Breast epithelium (tissue), 3 donors: ENCODE data around the gene CD80.

Source experiments
- POLR2A ChIP-seq: fragments of 450-650 bp; IDR thresholded peaks from one replicate; pipeline ENCODE4 v1.6.1; 2016; ENCODE audit warnings: antibody characterized with exemption, mild to moderate bottlenecking, moderate library complexity
- POLR2AphosphoS5 ChIP-seq, 3 donors: sonication (generic); formaldehyde crosslinking; IDR thresholded peaks; one replicate each; pipeline ENCODE4 v1.6.1; 2017; ENCODE audit warnings: antibody characterized with exemption in 3 of 3
- TF ChIP-seq, protein P1 (sequence below), 3 donors: fragments of 450-650 bp; IDR thresholded peaks; one replicate each; pipeline ENCODE4 v1.5.1; 2016 to 2017; ENCODE audit warnings: antibody characterized with exemption in 3 of 3, mild to moderate bottlenecking in 3 of 3, moderate library complexity in 3 of 3

DNA sequence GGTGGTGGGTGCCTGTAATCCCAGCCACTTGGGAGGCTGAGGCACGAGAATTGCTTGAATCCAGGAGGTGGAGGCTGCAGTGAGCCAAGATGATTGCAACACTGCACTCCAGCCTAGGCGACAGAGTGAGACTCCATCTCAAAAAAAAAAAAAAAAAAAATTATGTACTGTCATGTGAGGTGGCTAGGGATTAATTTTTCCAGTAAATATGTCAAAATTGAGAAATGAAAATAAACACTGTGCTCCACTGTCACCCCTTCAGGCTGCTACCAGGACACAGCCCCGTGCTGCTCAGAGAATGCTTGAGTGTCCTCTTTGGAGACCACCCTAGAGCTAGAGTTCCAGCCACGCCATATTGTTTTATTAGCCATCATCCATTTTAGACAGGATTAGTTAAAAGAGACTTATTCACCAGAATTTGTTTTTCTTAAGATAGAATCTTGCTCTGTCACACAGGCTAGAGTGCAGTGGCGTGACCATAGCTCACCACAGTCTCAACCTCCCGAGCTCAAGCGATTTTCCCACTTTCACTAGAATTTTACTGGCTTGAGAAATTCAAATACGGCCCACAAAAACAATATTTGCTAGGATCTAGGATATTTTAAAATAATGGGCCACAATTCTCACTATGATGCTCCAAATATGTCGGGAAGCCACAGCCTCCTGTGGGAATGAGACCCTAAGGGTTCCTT is 642 bp downstream of the CD80 start:
- TF ChIP-seq, protein P1, sequence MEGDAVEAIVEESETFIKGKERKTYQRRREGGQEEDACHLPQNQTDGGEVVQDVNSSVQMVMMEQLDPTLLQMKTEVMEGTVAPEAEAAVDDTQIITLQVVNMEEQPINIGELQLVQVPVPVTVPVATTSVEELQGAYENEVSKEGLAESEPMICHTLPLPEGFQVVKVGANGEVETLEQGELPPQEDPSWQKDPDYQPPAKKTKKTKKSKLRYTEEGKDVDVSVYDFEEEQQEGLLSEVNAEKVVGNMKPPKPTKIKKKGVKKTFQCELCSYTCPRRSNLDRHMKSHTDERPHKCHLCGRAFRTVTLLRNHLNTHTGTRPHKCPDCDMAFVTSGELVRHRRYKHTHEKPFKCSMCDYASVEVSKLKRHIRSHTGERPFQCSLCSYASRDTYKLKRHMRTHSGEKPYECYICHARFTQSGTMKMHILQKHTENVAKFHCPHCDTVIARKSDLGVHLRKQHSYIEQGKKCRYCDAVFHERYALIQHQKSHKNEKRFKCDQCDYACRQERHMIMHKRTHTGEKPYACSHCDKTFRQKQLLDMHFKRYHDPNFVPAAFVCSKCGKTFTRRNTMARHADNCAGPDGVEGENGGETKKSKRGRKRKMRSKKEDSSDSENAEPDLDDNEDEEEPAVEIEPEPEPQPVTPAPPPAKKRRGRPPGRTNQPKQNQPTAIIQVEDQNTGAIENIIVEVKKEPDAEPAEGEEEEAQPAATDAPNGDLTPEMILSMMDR (IDR thresholded peaks at IDR 0.05): no peak
- TF ChIP-seq POLR2A (no peak), POLR2AphosphoS5 (IDR thresholded peaks at IDR 0.05) (no peak)
